Brain microvascular endothelial cell (primary cell): ENCODE measurements around the gene ENTREP3.
"Not testable (repeated sequence)": the region's sequence is repeated elsewhere in the genome, so short reads cannot be mapped to it uniquely, and the experiment has no call there.

Experiments used
- DNase-seq: peaks from one replicate; pipeline ENCODE4 v3.0.0-alpha.2; 2020
- H3K27ac ChIP-seq: fragments of 250-450 bp; sonication (Bioruptor Pico); 2 replicates; pipeline ENCODE4 v1.5.1; 2020; ENCODE audit warnings: mild to moderate bottlenecking, moderate library complexity
- H3K27me3 ChIP-seq: fragments of 250-450 bp; sonication (Bioruptor Pico); replicated peaks from 2 replicates; pipeline ENCODE4 v1.5.1; 2020; ENCODE audit warnings: mild to moderate bottlenecking
- H3K36me3 ChIP-seq: fragments of 250-450 bp; sonication (Bioruptor Pico); replicated peaks from 2 replicates; pipeline ENCODE4 v1.5.1; 2020; ENCODE audit warnings: mild to moderate bottlenecking
- H3K4me3 ChIP-seq: 2 replicates; pipeline ENCODE4 v1.5.1; 2011; ENCODE audit warnings: low read depth, mild to moderate bottlenecking, control low read depth, low read length, moderate library complexity
- CTCF ChIP-seq: IDR thresholded peaks from 2 replicates; pipeline ENCODE4 v1.5.1; 2011; ENCODE audit warnings: low read depth, mild to moderate bottlenecking, moderate library complexity, low read length, control low read depth, inconsistent platforms; ENCODE audit errors: missing control alignments
- in situ Hi-C: cut with HindIII; loops from 2 replicates; pipeline ENCODE4 v1.10.0; 2017; ENCODE audit warnings: low sequenced_read_pairs, low pct_ligation_motif_present

Gene ENTREP3

GRCh38 chr1:155218854-155219591 is 36.3 kb downstream of the ENTREP3 start:
- no peak for TF ChIP-seq CTCF
- Histone ChIP-seq H3K27ac (no peak overlapping the region), H3K27me3 (no peaks in the 10 kb centered on the region), H3K36me3 (no peaks in the 10 kb centered on the region), H3K4me3 (peak overlapping the region; percentile 3)
- in situ Hi-C loops = no loop called here
- peak; percentile 66 for DNase-seq

GRCh38 chr1:155214702-155215101 is 40.6 kb downstream of the ENTREP3 start:
- H3K27me3 ChIP-seq, in situ Hi-C loops, H3K36me3 ChIP-seq, DNase-seq, H3K4me3 ChIP-seq, H3K27ac ChIP-seq: not testable (repeated sequence)

- H3K4me3 ChIP-seq, in situ Hi-C loops, DNase-seq, H3K36me3 ChIP-seq, H3K27me3 ChIP-seq, H3K27ac ChIP-seq: not testable (repeated sequence)
Observed at GRCh38 chr1:155212051-155212440, 43.2 kb downstream of the ENTREP3 start.

GRCh38 chr1:155211381-155212050 is 43.8 kb downstream of the ENTREP3 start:
- H3K27ac ChIP-seq, DNase-seq, H3K27me3 ChIP-seq, H3K4me3 ChIP-seq, in situ Hi-C loops, H3K36me3 ChIP-seq: not testable (repeated sequence)

- no peak for DNase-seq
- Histone ChIP-seq H3K4me3 (no peak overlapping the region), H3K27me3 (no peaks in the 10 kb centered on the region), H3K27ac (no peak overlapping the region), H3K36me3 (peaks cover 6% of the 10 kb centered on the region)
- in situ Hi-C loops = no loop called here
- TF ChIP-seq CTCF = no peak
Observed at GRCh38 chr1:155210314-155211104, 44.8 kb downstream of the ENTREP3 start.

GRCh38 chr1:155209312-155209721 is 46.0 kb downstream of the ENTREP3 start:
- no peak for DNase-seq
- H3K27me3 ChIP-seq = no peaks in the 10 kb centered on the region
- H3K27ac ChIP-seq = peak overlapping the region; percentile 100
- TF ChIP-seq CTCF = no peak
- H3K4me3 ChIP-seq = peak overlapping the region; percentile 98
- in situ Hi-C loops = no loop called here
- peaks cover 6% of the 10 kb centered on the region for H3K36me3 ChIP-seq
